OCI-LY7 (cell line): Measurements from ENCODE around the gene RPL29. TPM values are rescaled to one million over a fixed set of nuclear protein-coding genes. Genes with fewer than 3 reads are reported as not detected.

ENCODE experiments used
- BruUV-seq: library from RNA; stranded (reverse); fragments of 400-500 nt; replicated peaks from 2 replicates; lab custom pipeline; 2021; lab: Mats Ljungman, UMichigan
- CTCF ChIA-PET: fragments of 300-600 bp; sonication (Branson Sonifier 250); formaldehyde crosslinking; loops from one replicate; lab custom pipeline; 2022; ENCODE audit warnings: antibody characterized with exemption; ENCODE audit not compliant: unreplicated experiment; lab: Charles Lee
- POLR2A ChIA-PET: fragments of 300-600 bp; sonication (Branson Sonifier 250); formaldehyde crosslinking; loops from one replicate; lab custom pipeline; 2022; ENCODE audit warnings: antibody characterized with exemption; lab: Charles Lee
- DNase-seq: peaks from one replicate; pipeline ENCODE4 v3.0.0-alpha.2; 2015; ENCODE audit warnings: low spot score
- H2AFZ ChIP-seq: fragments of 200-600 bp; sonication (generic), shearing (Covaris generic); 2 replicates; pipeline ENCODE4 v1.6.1; 2014; ENCODE audit warnings: mild to moderate bottlenecking, antibody characterized with exemption, low read length, moderate library complexity
- H3K27ac ChIP-seq: fragments of 200-600 bp; sonication (generic); 2 replicates; pipeline ENCODE4 v1.5.1; 2014; ENCODE audit warnings: mixed run types, low read depth, mild to moderate bottlenecking, moderate library complexity, low read length, inconsistent platforms; ENCODE audit not compliant: poor library complexity, severe bottlenecking
- H3K36me3 ChIP-seq: fragments of 200-600 bp; sonication (generic); 2 replicates; pipeline ENCODE4 v1.6.1; 2014; ENCODE audit warnings: mild to moderate bottlenecking, antibody characterized with exemption, low read length, moderate library complexity, mixed read lengths; ENCODE audit not compliant: insufficient read depth
- H3K4me1 ChIP-seq: fragments of 200-600 bp; sonication (generic); 2 replicates; pipeline ENCODE4 v1.5.1; 2014; ENCODE audit warnings: mild to moderate bottlenecking, low read length; ENCODE audit not compliant: insufficient read depth, poor library complexity, severe bottlenecking
- H3K4me2 ChIP-seq: fragments of 200-600 bp; sonication (generic); 2 replicates; pipeline ENCODE4 v1.6.1; 2014; ENCODE audit warnings: mild to moderate bottlenecking, low read length
- H3K4me3 ChIP-seq: fragments of 200-600 bp; sonication (generic); 2 replicates; pipeline ENCODE4 v1.5.1; 2014; ENCODE audit warnings: mild to moderate bottlenecking, low read depth, low read length; ENCODE audit not compliant: poor library complexity, severe bottlenecking
- H3K79me2 ChIP-seq: fragments of 200-600 bp; sonication (generic); 2 replicates; pipeline ENCODE4 v1.6.1; 2016; ENCODE audit warnings: low read depth, mild to moderate bottlenecking, low read length, moderate library complexity, mixed read lengths; ENCODE audit not compliant: insufficient read depth
- H3K9me2 ChIP-seq: fragments of 200-600 bp; sonication (generic); 2 replicates; pipeline ENCODE4 v1.6.1; 2016; ENCODE audit warnings: mild to moderate bottlenecking, low read length, mixed read lengths; ENCODE audit not compliant: insufficient read depth
- H3K9me3 ChIP-seq: fragments of 200-600 bp; sonication (generic); 2 replicates; pipeline ENCODE4 v1.6.1; 2014; ENCODE audit warnings: mild to moderate bottlenecking, mixed run types, low read length, mixed read lengths
- H4K20me1 ChIP-seq: fragments of 200-600 bp; sonication (generic); 2 replicates; pipeline ENCODE4 v1.6.1; 2014; ENCODE audit warnings: mild to moderate bottlenecking, antibody characterized with exemption, low read length, moderate library complexity, mixed read lengths; ENCODE audit not compliant: insufficient read depth
- CTCF ChIP-seq: fragments of 200-600 bp; sonication (generic); conservative IDR thresholded peaks from 2 replicates; pipeline ENCODE4 v1.5.1; 2014; ENCODE audit warnings: mild to moderate bottlenecking, antibody characterized with exemption, low read length, moderate library complexity, mixed read lengths
- EZH2phosphoT487 ChIP-seq: fragments of 200-600 bp; sonication (generic); IDR thresholded peaks from 2 replicates; pipeline ENCODE4 v1.6.1; 2018; ENCODE audit warnings: low read depth, borderline replicate concordance, mild to moderate bottlenecking, mixed run types, antibody characterized with exemption, low read length, moderate library complexity, mixed read lengths
- intact Hi-C: fragments of 100-400 bp; cut with micrococcal nuclease; formaldehyde crosslinking; loops from one replicate; pipeline ENCODE4 v1.10.0; 2022; ENCODE audit not compliant: unreplicated experiment
- total RNA-seq, 2 experiments: library from RNA; depleted of rRNA in 1 of 2; stranded (reverse); fragments of >200 nt in 1 of 2; shearing (Covaris generic) in 1 of 2; gene quantifications; 2 replicates each; pipeline ENCODE4 v1.2.3, GENCODE V29; 2014 to 2022

RPL29 gene
- total RNA-seq, 2 experiments from 2014 or later: 1,535 to 1,781 TPM

GRCh38 chr3:52032702-52033408 lies 37.2 kb upstream of the RPL29 start:
- TF ChIP-seq CTCF: no peak
- TF ChIP-seq EZH2phosphoT487: no peak
- H3K36me3 ChIP-seq: no peaks in the 10 kb centered on the region
- no peak overlapping the region for H2AFZ ChIP-seq
- H3K9me2 ChIP-seq: no peaks in the 10 kb centered on the region
- H3K4me3 ChIP-seq: no peak overlapping the region
- no peak overlapping the region for H3K4me2 ChIP-seq
- H3K79me2 ChIP-seq: no peaks in the 10 kb centered on the region
- CTCF ChIA-PET: interaction anchor here (0.6 kb wide), 1 partner anchor 91 kb away, joined by 3 read pairs; no protein-coding TSS in a partner anchor
- no peaks in the 10 kb centered on the region for H3K9me3 ChIP-seq
- intact Hi-C loops: no loop called here
- H4K20me1 ChIP-seq: no peaks in the 10 kb centered on the region
- no peaks in the 10 kb centered on the region for H3K4me1 ChIP-seq
- no peak for DNase-seq
- POLR2A ChIA-PET: interaction anchor here (1.4 kb wide), 1 partner anchor 20 kb away, joined by 3 read pairs; no protein-coding TSS in a partner anchor
- no TSS peak for BruUV-seq
- H3K27ac ChIP-seq: no peak overlapping the region

- Histone ChIP-seq H4K20me1 (no peaks in the 10 kb centered on the region), H3K27ac (no peak overlapping the region), H3K4me1 (no peaks in the 10 kb centered on the region), H3K9me3 (no peaks in the 10 kb centered on the region), H2AFZ (no peak overlapping the region), H3K79me2 (no peaks in the 10 kb centered on the region), H3K36me3 (no peaks in the 10 kb centered on the region), H3K4me2 (no peak overlapping the region), H3K4me3 (no peak overlapping the region), H3K9me2 (no peaks in the 10 kb centered on the region)
- CTCF ChIA-PET: interaction anchor here (0.6 to 1.1 kb wide), 2 partner anchors 12 to 25 kb away, joined by 3 to 6 read pairs; no protein-coding TSS in a partner anchor
- intact Hi-C loops: no loop called here
- POLR2A ChIA-PET: interaction anchor here (1.4 kb wide), 1 partner anchor 21 kb away, joined by 3 read pairs; no protein-coding TSS in a partner anchor
- no TSS peak for BruUV-seq
- DNase-seq: no peak
- TF ChIP-seq CTCF (no peak), EZH2phosphoT487 (no peak)
Measured at GRCh38 chr3:52031896-52032295, 36.2 kb upstream of the RPL29 start.
